Upper lobe of right lung (tissue), 1 donor: ENCODE data around the gene SLC31A2. TPM values are rescaled to one million over a fixed set of nuclear protein-coding genes. Genes with fewer than 3 reads are reported as not detected.

Source experiments
- ATAC-seq: fragments of 200-7000 bp; cut with Tn5 transposase; one replicate; pipeline ENCODE4 v1.9.1; 2020; ENCODE audit warnings: mild to moderate bottlenecking, moderate library complexity
- DNase-seq: peaks from one replicate; pipeline ENCODE4 v3.0.0-alpha.2; 2020
- H3K27ac ChIP-seq: fragments of 200-600 bp; one replicate; pipeline ENCODE4 v1.8.0; 2022
- H3K27me3 ChIP-seq: fragments of 200-600 bp; one replicate; pipeline ENCODE4 v1.8.0; 2022; ENCODE audit warnings: mild to moderate bottlenecking
- H3K36me3 ChIP-seq: fragments of 200-600 bp; one replicate; pipeline ENCODE4 v1.8.0; 2022
- H3K4me1 ChIP-seq: fragments of 200-600 bp; one replicate; pipeline ENCODE4 v1.8.0; 2022
- H3K4me3 ChIP-seq: fragments of 200-600 bp; one replicate; pipeline ENCODE4 v1.8.0; 2022; ENCODE audit warnings: mild to moderate bottlenecking
- H3K9me3 ChIP-seq: fragments of 200-600 bp; one replicate; pipeline ENCODE4 v1.8.0; 2022
- intact Hi-C: fragments of 100-400 bp; cut with DNase I; formaldehyde crosslinking; loops from one replicate; pipeline ENCODE4 v1.11.0; 2022
- total RNA-seq: library from RNA; stranded (reverse); fragmentation: NEBNext Ultra II Directional; extraction: Animal tissue kit (Norgen Biotek cat#: 25700); gene quantifications from one replicate; pipeline ENCODE4 v1.2.1, GENCODE V29; 2021
- TF ChIP-seq, protein P1 (sequence below): fragments of 200-600 bp; IDR thresholded peaks from one replicate; pipeline ENCODE4 v1.8.0; 2022; ENCODE audit warnings: antibody characterized with exemption
- donor health status: DM: no; HTN: yes; CAD: no; lungs with severe emphysema.

Gene SLC31A2
- total RNA-seq, 1 donor from 2014 or later, result 46.9 TPM

GRCh38 chr9:113125386-113126035 lies 25.3 kb upstream of the SLC31A2 start:
- no peaks in the 10 kb centered on the region for H3K27me3 ChIP-seq
- H3K9me3 ChIP-seq, result no peaks in the 10 kb centered on the region
- DNase-seq (no peak), ATAC-seq (peak; percentile 66)
- no peak overlapping the region for H3K27ac ChIP-seq
- intact Hi-C loops, result no loop called here
- H3K4me3 ChIP-seq, result no peak overlapping the region
- TF ChIP-seq, protein P1, sequence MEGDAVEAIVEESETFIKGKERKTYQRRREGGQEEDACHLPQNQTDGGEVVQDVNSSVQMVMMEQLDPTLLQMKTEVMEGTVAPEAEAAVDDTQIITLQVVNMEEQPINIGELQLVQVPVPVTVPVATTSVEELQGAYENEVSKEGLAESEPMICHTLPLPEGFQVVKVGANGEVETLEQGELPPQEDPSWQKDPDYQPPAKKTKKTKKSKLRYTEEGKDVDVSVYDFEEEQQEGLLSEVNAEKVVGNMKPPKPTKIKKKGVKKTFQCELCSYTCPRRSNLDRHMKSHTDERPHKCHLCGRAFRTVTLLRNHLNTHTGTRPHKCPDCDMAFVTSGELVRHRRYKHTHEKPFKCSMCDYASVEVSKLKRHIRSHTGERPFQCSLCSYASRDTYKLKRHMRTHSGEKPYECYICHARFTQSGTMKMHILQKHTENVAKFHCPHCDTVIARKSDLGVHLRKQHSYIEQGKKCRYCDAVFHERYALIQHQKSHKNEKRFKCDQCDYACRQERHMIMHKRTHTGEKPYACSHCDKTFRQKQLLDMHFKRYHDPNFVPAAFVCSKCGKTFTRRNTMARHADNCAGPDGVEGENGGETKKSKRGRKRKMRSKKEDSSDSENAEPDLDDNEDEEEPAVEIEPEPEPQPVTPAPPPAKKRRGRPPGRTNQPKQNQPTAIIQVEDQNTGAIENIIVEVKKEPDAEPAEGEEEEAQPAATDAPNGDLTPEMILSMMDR, result no peak
- H3K36me3 ChIP-seq, result no peaks in the 10 kb centered on the region
- H3K4me1 ChIP-seq, result no peaks in the 10 kb centered on the region

GRCh38 chr9:113129466-113129865 lies 21.3 kb upstream of the SLC31A2 start:
- TF ChIP-seq, protein P1, result no peak
- no peak for ATAC-seq
- no peaks in the 10 kb centered on the region for H3K4me1 ChIP-seq
- no peak overlapping the region for H3K4me3 ChIP-seq
- H3K27ac ChIP-seq, result no peak overlapping the region
- no peaks in the 10 kb centered on the region for H3K36me3 ChIP-seq
- H3K27me3 ChIP-seq, result no peaks in the 10 kb centered on the region
- intact Hi-C loops, result no loop called here
- no peak for DNase-seq
- H3K9me3 ChIP-seq, result no peaks in the 10 kb centered on the region

- Histone ChIP-seq H3K4me3 (no peak overlapping the region), H3K27me3 (no peaks in the 10 kb centered on the region), H3K4me1 (no peaks in the 10 kb centered on the region), H3K36me3 (no peaks in the 10 kb centered on the region), H3K27ac (no peak overlapping the region), H3K9me3 (no peaks in the 10 kb centered on the region)
- TF ChIP-seq, protein P1, result no peak
- intact Hi-C loops, result no loop called here
- ATAC-seq, result no peak
- DNase-seq, result no peak
Measured at GRCh38 chr9:113129884-113130283, 20.9 kb upstream of the SLC31A2 start.

GRCh38 chr9:113131689-113132151 lies 19.1 kb upstream of the SLC31A2 start:
- H3K27ac ChIP-seq, result no peak overlapping the region
- H3K36me3 ChIP-seq, result no peaks in the 10 kb centered on the region
- intact Hi-C loops, result no loop called here
- no peaks in the 10 kb centered on the region for H3K27me3 ChIP-seq
- no peaks in the 10 kb centered on the region for H3K4me1 ChIP-seq
- TF ChIP-seq, protein P1, result no peak
- H3K9me3 ChIP-seq, result no peaks in the 10 kb centered on the region
- DNase-seq, result no peak
- H3K4me3 ChIP-seq, result no peak overlapping the region
- no peak for ATAC-seq

- H3K36me3 ChIP-seq, result no peaks in the 10 kb centered on the region
- DNase-seq, result no peak
- intact Hi-C loops, result no loop called here
Measured at GRCh38 chr9:113137196-113138168, 13.3 kb upstream of the SLC31A2 start.

More at GRCh38 chr9:113137196-113138168, 13.3 kb upstream of the SLC31A2 start:
- no peaks in the 10 kb centered on the region for H3K9me3 ChIP-seq
- no peak overlapping the region for H3K27ac ChIP-seq
- no peak overlapping the region for H3K4me3 ChIP-seq
- no peaks in the 10 kb centered on the region for H3K4me1 ChIP-seq
- no peaks in the 10 kb centered on the region for H3K27me3 ChIP-seq
- TF ChIP-seq, protein P1, result no peak
- no peak for ATAC-seq
